HEK293 (cell line): ENCODE results near the gene SYNGR3.

Source experiments
- KLF17 ChIP-seq: fragments of 450-650 bp; formaldehyde crosslinking; IDR thresholded peaks from 2 replicates; pipeline ENCODE4 v1.5.1; 2016; ENCODE audit warnings: missing biosample characterization, missing genetic modification characterization
- KLF7 ChIP-seq: fragments of 450-650 bp; formaldehyde crosslinking; IDR thresholded peaks from 2 replicates; pipeline ENCODE4 v1.5.1; 2016; ENCODE audit warnings: missing biosample characterization, missing genetic modification characterization, borderline replicate concordance
- KLF8 ChIP-seq: fragments of 450-650 bp; formaldehyde crosslinking; IDR thresholded peaks from 2 replicates; pipeline ENCODE4 v1.5.1; 2016; ENCODE audit warnings: missing biosample characterization, missing genetic modification characterization
- MYNN ChIP-seq: fragments of 450-650 bp; formaldehyde crosslinking; IDR thresholded peaks from 2 replicates; pipeline ENCODE4 v1.5.1; 2016; ENCODE audit warnings: missing biosample characterization, missing genetic modification characterization, borderline replicate concordance
- PRDM1 ChIP-seq: fragments of 450-650 bp; formaldehyde crosslinking; IDR thresholded peaks from 2 replicates; pipeline ENCODE4; 2016; ENCODE audit warnings: missing biosample characterization, missing genetic modification characterization
- PRDM2 ChIP-seq: fragments of 450-650 bp; formaldehyde crosslinking; IDR thresholded peaks from 2 replicates; pipeline ENCODE4 v1.5.1; 2016; ENCODE audit warnings: missing biosample characterization, missing genetic modification characterization, borderline replicate concordance
- SETDB1 ChIP-seq: IDR thresholded peaks from one replicate; pipeline ENCODE4 v1.6.1; 2017; ENCODE audit warnings: mild to moderate bottlenecking, low read length, moderate library complexity, mixed read lengths; ENCODE audit not compliant: insufficient read length
- TSHZ1 ChIP-seq: fragments of 450-650 bp; formaldehyde crosslinking; IDR thresholded peaks from 2 replicates; pipeline ENCODE4 v1.5.1; 2016; ENCODE audit warnings: missing biosample characterization, missing genetic modification characterization, borderline replicate concordance
- ZBTB17 ChIP-seq: fragments of 450-650 bp; formaldehyde crosslinking; IDR thresholded peaks from 2 replicates; pipeline ENCODE4 v1.5.1; 2016; ENCODE audit warnings: missing biosample characterization, missing genetic modification characterization
- ZFP3 ChIP-seq: fragments of 450-650 bp; formaldehyde crosslinking; IDR thresholded peaks from 2 replicates; pipeline ENCODE4 v1.5.1; 2016; ENCODE audit warnings: low read depth, missing biosample characterization, missing genetic modification characterization
- ZFP37 ChIP-seq: fragments of 450-650 bp; formaldehyde crosslinking; IDR thresholded peaks from 2 replicates; pipeline ENCODE4 v1.5.1; 2016; ENCODE audit warnings: missing biosample characterization, missing genetic modification characterization
- ZIC2 ChIP-seq: fragments of 450-650 bp; formaldehyde crosslinking; IDR thresholded peaks from 2 replicates; pipeline ENCODE4 v1.5.1; 2016; ENCODE audit warnings: missing biosample characterization, missing genetic modification characterization
- ZNF24 ChIP-seq: fragments of 450-650 bp; formaldehyde crosslinking; IDR thresholded peaks from 2 replicates; pipeline ENCODE4 v1.5.1; 2016; ENCODE audit warnings: missing biosample characterization, missing genetic modification characterization
- ZNF580 ChIP-seq: fragments of 450-650 bp; formaldehyde crosslinking; IDR thresholded peaks from 2 replicates; pipeline ENCODE4 v1.5.1; 2016; ENCODE audit warnings: missing biosample characterization, missing genetic modification characterization
- ZNF621 ChIP-seq: fragments of 450-650 bp; formaldehyde crosslinking; IDR thresholded peaks from 2 replicates; pipeline ENCODE4 v1.5.1; 2017; ENCODE audit warnings: missing biosample characterization, missing genetic modification characterization
- ZNF654 ChIP-seq: fragments of 450-650 bp; formaldehyde crosslinking; IDR thresholded peaks from 2 replicates; pipeline ENCODE4 v1.5.1; 2016; ENCODE audit warnings: low read depth, missing biosample characterization, missing genetic modification characterization
- ZNF660 ChIP-seq: fragments of 450-650 bp; IDR thresholded peaks from 2 replicates; pipeline ENCODE4 v1.5.1; 2018; ENCODE audit warnings: missing biosample characterization, mild to moderate bottlenecking, missing genetic modification characterization
- ZNF768 ChIP-seq: fragments of 450-650 bp; formaldehyde crosslinking; IDR thresholded peaks from 2 replicates; pipeline ENCODE4 v1.5.1; 2018; ENCODE audit warnings: missing biosample characterization, mild to moderate bottlenecking, missing genetic modification characterization
- ZNF777 ChIP-seq: fragments of 450-650 bp; formaldehyde crosslinking; IDR thresholded peaks from 2 replicates; pipeline ENCODE4 v1.5.1; 2017; ENCODE audit warnings: missing biosample characterization, missing genetic modification characterization, borderline replicate concordance
- TF ChIP-seq, protein P1 (sequence below): fragments of 450-650 bp; formaldehyde crosslinking; IDR thresholded peaks from 2 replicates; pipeline ENCODE4 v1.5.1; 2017; ENCODE audit warnings: missing biosample characterization, missing genetic modification characterization
- TF ChIP-seq, protein P2 (sequence below): fragments of 450-650 bp; formaldehyde crosslinking; IDR thresholded peaks from 2 replicates; pipeline ENCODE4 v1.5.1; 2016; ENCODE audit warnings: missing biosample characterization, missing genetic modification characterization, low read depth
- TF ChIP-seq, protein P3 (sequence below): fragments of 450-650 bp; formaldehyde crosslinking; IDR thresholded peaks from 2 replicates; pipeline ENCODE4 v1.5.1; 2017; ENCODE audit warnings: missing biosample characterization, missing genetic modification characterization

Gene SYNGR3

DNA sequence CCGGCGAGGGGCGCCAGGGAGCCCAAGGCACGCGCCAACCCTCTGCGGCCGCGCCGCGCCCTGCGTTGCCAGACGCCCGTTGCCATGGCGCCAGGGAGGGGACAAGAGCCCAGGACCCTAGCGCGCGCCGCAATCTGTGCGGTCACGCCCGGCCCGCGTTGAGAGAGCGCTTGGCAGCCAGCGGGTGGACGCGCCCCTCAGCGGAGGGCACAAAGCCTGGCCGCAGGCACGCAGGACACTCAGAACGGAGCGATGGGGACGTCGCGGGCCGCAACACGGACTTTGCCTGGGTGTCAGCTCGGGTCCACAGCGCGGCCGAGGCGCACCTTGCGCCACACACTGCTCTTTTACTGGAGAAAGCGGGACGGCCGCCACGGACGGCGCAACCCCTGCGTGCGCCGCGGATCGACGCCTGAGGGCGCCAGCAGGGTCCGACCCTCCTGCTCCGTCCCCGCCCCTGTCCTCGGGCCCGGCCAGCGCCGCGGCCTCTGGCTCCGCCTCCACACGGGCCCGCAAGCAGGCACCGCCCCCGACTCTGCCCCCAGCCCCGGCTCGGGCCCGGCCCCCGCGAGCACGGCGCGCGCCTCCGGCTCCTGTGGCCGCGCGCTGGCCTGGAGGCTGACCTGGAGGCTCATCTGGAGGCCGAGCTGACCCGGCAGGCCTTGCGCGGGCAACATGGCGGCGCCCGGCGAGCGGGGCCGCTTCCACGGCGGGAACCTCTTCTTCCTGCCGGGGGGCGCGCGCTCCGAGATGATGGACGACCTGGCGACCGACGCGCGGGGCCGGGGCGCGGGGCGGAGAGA lies 6.0 kb upstream of the SYNGR3 start, which contains the start of gene GFER (continued):
- no peak for TF ChIP-seq ZNF654 (tag by site-specific recombination)
- TF ChIP-seq, protein P1, sequence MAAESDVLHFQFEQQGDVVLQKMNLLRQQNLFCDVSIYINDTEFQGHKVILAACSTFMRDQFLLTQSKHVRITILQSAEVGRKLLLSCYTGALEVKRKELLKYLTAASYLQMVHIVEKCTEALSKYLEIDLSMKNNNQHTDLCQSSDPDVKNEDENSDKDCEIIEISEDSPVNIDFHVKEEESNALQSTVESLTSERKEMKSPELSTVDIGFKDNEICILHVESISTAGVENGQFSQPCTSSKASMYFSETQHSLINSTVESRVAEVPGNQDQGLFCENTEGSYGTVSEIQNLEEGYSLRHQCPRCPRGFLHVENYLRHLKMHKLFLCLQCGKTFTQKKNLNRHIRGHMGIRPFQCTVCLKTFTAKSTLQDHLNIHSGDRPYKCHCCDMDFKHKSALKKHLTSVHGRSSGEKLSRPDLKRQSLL (tag by site-specific recombination): peak; percentile 69; the same call in 1 of the 2 replicates
- TF ChIP-seq ZNF24 (tag by site-specific recombination): no peak
- peak; percentile 81 for TF ChIP-seq ZIC2 (tag by site-specific recombination)
- TF ChIP-seq KLF8 (tag by site-specific recombination): peak; percentile 68; the same call in 1 of the 2 replicates
- TF ChIP-seq PRDM1 (tag by site-specific recombination): peak; percentile 32; the same call in 1 of the 2 replicates
- no peak for TF ChIP-seq ZNF621 (tag by site-specific recombination)
- TF ChIP-seq KLF17 (tag by site-specific recombination): peak; percentile 97
- peak; percentile 53; the same call in 1 of the 2 replicates for TF ChIP-seq KLF7
- TF ChIP-seq MYNN: peak; percentile 99
- TF ChIP-seq, protein P2, sequence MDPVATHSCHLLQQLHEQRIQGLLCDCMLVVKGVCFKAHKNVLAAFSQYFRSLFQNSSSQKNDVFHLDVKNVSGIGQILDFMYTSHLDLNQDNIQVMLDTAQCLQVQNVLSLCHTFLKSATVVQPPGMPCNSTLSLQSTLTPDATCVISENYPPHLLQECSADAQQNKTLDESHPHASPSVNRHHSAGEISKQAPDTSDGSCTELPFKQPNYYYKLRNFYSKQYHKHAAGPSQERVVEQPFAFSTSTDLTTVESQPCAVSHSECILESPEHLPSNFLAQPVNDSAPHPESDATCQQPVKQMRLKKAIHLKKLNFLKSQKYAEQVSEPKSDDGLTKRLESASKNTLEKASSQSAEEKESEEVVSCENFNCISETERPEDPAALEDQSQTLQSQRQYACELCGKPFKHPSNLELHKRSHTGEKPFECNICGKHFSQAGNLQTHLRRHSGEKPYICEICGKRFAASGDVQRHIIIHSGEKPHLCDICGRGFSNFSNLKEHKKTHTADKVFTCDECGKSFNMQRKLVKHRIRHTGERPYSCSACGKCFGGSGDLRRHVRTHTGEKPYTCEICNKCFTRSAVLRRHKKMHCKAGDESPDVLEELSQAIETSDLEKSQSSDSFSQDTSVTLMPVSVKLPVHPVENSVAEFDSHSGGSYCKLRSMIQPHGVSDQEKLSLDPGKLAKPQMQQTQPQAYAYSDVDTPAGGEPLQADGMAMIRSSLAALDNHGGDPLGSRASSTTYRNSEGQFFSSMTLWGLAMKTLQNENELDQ (tag by site-specific recombination): no peak
- no peak for TF ChIP-seq ZNF768 (tag by site-specific recombination)
- peak; percentile 45; the same call in 1 of the 2 replicates for TF ChIP-seq ZNF777 (tag by site-specific recombination)
- no peak for TF ChIP-seq ZFP3 (tag by site-specific recombination)
- no peak for TF ChIP-seq PRDM2
- TF ChIP-seq, protein P3, sequence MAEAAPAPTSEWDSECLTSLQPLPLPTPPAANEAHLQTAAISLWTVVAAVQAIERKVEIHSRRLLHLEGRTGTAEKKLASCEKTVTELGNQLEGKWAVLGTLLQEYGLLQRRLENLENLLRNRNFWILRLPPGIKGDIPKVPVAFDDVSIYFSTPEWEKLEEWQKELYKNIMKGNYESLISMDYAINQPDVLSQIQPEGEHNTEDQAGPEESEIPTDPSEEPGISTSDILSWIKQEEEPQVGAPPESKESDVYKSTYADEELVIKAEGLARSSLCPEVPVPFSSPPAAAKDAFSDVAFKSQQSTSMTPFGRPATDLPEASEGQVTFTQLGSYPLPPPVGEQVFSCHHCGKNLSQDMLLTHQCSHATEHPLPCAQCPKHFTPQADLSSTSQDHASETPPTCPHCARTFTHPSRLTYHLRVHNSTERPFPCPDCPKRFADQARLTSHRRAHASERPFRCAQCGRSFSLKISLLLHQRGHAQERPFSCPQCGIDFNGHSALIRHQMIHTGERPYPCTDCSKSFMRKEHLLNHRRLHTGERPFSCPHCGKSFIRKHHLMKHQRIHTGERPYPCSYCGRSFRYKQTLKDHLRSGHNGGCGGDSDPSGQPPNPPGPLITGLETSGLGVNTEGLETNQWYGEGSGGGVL (tag by site-specific recombination): no peak
- TF ChIP-seq SETDB1: no peak
- TF ChIP-seq ZFP37 (tag by site-specific recombination): peak; percentile 76; the same call in 1 of the 2 replicates
- peak; percentile 95 for TF ChIP-seq ZNF660
- TF ChIP-seq ZNF580 (tag by site-specific recombination): 0 out of 2 replicates have a peak, but pooled peaks have one; percentile 24
- TF ChIP-seq ZBTB17 (tag by site-specific recombination): peak; percentile 94
- TF ChIP-seq TSHZ1 (tag by site-specific recombination): no peak
